Measurements from ENCODE around the gene RPS6KA4.

Gene RPS6KA4

DNA sequence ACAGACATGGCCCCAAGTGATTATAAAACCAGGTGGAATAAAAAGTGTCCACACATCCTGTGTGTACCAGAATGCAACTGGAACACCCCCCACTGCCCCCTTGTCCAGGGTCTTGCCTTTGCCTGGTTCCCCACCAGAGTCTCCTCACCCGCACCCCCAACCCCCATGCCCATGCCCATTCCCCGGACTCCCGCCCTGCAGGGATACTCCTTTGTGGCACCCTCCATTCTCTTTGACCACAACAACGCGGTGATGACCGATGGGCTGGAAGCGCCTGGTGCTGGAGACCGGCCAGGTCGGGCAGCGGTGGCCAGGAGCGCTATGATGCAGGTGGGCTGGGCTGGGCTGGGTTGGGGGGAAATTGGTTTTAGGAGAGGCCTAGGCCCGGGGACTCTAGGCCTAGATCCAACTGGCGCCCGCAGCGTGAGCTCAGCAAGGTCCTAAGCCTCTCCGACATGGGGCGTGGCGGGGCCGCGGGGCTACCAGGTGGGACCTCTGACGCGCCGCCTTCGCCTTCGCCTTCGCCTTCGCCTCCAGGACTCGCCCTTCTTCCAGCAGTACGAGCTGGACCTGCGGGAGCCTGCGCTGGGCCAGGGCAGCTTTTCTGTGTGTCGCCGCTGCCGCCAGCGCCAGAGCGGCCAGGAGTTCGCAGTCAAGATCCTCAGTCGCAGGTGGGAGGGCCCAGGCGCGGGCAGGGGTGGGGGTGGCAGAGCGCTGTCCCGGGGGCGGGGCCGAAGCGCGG lies 9.1 kb downstream of the RPS6KA4 start:
- ATAC-seq = no peak
- DNase-seq = no peak

DNA sequence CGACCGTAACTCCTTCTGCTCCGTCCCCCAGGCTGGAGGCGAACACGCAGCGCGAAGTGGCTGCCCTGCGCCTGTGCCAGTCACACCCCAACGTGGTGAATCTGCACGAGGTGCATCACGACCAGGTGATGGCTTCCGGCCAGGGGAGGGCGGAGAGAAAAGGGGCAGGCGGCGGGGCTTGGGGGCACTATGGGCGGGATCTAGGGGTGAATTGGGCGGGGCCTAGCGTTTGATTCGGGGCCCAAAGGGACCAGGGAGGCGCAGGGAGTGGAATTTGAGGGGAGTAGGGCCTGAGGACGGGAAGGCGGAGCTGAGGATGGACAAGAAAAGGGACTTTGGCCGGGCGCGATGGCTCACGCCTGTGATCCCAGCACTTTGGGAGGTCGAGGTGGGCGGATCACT lies 9.7 kb downstream of the RPS6KA4 start:
- DNase-seq = no peak

DNA sequence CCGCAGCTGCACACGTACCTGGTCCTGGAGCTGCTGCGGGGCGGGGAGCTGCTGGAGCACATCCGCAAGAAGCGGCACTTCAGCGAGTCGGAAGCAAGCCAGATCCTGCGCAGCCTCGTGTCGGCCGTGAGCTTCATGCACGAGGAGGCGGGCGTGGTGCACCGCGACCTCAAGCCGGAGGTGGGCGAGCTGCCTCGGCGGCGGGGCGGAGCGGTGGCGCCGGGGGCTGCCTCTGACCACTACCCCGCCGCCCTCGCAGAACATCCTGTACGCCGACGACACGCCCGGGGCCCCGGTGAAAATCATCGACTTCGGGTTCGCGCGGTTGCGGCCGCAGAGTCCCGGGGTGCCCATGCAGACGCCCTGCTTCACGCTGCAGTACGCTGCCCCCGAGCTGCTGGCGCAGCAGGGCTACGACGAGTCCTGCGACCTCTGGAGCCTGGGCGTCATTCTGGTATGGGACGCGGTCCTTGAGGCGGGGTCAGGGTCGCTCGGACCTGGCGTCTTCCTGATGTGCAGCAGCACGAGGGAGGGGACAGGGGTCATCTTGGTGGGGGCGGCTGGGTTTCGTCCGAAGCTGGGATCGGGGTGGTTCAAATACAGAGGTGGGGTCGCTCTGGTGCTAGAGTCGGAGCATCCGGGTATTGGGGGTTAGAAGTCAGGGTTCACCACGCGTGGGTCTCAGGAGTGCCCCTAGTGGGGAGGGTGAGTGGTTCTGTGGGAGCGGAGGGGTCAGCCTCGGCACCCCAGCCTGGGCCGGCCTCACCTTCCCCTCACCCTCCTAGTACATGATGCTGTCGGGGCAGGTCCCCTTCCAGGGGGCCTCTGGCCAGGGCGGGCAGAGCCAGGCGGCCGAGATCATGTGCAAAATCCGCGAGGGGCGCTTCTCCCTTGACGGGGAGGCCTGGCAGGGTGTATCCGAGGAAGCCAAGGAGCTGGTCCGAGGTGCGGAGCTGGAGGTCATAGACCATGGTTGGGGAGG lies 10.8 kb downstream of the RPS6KA4 start:
- no peak for DNase-seq

More for the DNA sequence above, 9.7 kb downstream of the RPS6KA4 start:
- ATAC-seq = no peak

DNA sequence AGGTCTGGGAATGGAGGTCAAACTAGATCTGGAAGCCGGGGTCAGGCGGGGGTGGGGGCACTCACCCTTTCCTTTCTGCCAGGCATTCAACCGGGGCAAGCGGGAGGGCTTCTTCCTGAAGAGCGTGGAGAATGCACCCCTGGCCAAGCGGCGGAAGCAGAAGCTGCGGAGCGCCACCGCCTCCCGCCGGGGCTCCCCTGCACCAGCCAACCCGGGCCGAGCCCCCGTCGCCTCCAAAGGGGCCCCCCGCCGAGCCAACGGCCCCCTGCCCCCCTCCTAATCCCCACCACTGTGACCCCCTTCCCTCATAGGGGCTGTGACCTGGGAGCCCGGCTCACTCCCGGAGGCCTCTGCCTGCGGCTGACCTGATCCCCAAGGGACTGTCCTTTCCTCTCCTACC lies 12.2 kb downstream of the RPS6KA4 start:
- DNase-seq = no peak
- no peak for ATAC-seq

More for the DNA sequence above, 10.8 kb downstream of the RPS6KA4 start:
- ATAC-seq = no peak

DNA sequence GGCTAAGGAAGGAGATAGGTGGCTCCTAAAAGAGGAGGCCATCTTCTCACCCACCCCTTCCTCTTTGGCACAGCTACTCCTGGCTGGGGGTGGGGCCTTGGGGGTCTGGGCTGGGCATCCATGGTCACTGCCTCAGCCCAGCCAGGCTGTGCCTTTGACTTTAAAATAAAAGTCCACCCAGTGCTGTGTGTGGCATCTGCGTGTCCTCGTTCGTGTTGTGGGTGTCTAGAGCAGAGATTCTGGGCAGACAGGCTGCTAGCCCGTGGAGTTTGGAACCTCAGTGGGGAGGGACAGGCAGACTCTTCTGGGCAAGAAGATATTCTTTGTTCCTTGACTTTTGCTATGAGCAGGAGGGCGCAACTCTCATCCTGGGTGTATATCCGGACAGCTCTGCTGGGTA lies 13.1 kb downstream of the RPS6KA4 start:
- no peak for ATAC-seq
- DNase-seq = no peak

DNA sequence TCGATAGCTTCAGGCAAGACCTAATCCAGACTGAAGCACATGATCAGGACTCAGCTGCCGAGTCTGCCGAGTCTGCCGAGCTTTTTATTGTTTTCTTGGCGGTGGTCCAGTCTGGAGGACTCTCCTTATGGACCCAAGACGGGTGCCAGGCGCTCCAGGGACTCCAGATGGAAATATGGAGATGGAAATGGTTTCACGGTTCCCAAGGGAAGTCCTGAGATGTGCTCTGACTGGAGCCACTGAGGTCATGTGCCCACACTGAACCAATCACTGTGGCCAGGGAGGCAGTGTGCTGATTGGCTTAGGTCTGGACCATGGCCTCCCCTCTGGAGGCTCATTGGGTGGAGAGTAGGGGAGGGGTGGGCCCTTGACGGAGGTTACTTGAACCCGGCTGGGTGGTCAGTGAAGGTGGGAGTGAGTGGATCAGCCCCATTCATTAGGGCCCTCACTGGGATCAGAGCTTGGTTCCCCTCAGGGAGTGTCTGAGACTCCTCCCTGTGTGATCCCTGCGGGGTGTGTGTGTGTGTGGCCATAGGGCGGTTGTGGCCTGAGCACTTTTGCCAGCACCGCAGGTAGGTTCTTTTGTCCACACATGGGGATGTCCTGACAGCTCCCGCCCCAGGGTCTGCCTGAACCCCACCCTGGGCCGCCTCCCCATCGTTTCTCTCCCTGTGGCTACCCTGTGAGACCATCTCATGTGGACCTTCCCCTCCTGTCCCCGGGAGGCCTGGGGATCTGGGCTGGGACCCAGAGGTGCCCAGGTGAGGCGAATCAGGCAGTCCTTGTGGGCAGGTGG lies 14.0 kb downstream of the RPS6KA4 start:
- ATAC-seq = no peak

DNA sequence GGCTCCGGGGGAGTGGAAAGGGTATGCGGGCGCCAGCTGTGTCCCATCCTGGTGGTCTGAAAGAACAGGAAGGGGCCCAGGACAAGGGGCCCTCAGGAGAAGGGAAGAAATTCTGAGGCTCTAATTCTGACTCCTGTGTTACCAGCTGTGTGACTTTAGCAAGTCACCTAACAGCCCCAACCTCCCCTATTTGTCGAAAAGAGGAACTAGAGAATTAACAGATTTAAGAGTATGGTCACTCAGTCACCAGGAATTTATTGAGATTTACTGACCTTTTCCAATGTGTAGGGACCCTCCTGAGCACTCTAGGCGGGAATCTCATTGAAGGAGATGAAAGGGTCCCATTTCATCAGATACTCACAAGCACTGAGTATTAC lies 14.6 kb downstream of the RPS6KA4 start:
- no peak for DNase-seq
- ATAC-seq = no peak

More for the DNA sequence above, 14.0 kb downstream of the RPS6KA4 start:
- no peak for DNase-seq

DNA sequence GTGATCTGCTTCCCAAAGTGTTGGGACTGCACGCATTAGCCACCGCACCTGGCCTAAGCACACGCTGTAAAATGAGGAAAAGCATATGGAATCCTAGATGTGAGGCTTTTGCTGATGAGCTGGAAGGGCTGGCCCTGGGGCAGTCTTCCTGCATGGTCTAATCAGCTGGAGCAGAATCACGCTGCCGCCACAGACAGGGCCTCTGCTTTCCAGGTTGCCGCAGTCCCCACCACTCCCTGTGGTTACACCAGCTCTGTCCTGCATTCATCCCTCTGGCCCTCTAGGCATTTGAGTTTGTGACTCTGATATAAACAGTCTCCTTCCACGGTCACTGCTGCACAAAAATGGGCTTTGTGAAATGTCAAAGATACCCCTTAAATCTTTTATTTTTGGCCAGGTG lies 17.1 kb downstream of the RPS6KA4 start:
- no peak for ATAC-seq
- no peak for DNase-seq

DNA sequence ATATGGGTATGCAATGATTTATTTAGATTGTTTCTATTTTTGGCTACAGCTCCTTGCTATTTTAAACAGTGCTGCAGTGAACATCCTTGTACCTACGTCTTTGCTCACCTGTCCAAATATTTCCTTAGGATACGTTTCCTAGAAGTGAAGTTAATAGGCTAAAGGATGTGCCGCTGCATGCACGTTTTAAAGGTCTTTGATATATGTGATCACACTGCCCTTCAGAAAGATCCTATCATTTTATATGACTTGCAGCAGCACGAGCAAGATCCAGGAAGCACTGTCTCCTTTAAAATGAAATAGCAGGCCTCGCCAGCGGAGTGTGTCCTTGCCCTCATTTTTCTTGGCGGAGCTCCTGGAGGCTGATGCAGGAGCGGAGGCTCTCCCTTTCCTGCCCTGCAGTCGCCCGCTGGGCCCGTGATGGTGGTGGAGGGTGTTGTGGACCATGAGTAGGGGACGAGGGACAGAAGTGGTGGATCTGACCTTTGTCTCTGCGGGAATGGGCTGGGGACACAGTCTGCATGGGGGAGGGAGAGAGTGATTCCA lies 19.4 kb downstream of the RPS6KA4 start:
- ATAC-seq = no peak
- no peak for DNase-seq

DNA sequence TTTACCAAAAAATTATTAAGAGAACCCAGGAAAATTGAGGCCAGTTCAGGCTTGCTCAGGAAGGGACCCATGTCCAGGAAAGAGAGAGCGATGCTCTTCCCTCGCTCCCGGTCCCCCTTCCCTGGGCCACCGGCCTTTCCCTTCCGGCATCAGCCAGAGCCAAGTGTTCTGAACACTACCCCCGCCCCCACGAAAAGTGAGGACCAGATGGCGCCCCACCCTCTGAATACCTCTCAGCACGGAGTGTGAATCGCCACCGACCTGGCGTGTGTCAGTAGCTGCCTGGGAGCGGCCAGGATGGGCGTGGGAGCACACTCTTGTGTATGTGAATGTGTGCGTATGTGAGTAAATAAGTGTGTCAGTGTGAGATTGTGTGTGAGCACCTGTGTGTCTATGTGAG lies 20.2 kb downstream of the RPS6KA4 start:
- no peak for ATAC-seq
- no peak for DNase-seq

DNA sequence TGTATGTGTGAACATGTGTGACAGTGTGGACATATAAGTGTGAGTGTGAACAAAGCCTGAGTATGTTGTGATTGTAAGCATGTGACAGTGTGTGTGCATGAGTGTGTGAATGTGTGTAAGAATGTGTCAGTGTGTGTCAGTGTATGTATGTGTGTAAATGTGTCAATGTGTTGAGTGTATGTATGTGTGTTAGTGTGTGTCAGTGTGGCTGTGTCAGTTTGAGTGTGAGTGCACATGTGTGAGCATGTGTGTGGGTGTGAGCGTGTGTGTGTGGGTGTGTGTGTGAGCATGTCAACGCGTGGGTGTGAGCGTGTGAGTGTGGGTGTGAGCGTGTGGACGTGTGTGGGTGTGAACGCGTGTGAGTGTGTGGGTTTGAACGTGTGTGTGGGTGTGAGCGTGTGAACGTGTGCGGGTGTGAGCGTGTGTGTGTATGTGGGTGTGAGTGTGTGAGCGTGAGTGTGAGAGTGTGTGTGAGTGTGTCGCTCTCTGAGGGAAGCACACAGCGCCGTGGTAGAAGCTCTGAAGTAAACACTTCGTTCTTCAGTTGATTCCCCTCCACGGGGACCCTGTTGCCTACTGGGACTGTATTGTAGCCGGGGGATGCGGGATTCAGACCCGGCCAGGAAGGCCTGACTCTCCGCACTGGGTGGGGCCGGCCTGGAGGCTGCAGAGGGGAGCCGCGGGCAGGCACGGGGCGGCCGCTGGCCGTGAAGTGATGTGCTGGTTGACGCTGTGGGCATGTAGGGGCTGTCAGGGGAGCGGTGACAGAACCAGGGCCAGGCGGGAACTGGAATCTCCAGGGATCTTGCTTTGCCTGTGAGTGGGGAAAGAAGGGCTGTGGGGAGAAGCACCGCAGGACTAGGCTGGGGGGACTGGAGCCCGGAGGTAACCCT lies 21.1 kb downstream of the RPS6KA4 start:
- ATAC-seq (no peak), DNase-seq (no peak)

DNA sequence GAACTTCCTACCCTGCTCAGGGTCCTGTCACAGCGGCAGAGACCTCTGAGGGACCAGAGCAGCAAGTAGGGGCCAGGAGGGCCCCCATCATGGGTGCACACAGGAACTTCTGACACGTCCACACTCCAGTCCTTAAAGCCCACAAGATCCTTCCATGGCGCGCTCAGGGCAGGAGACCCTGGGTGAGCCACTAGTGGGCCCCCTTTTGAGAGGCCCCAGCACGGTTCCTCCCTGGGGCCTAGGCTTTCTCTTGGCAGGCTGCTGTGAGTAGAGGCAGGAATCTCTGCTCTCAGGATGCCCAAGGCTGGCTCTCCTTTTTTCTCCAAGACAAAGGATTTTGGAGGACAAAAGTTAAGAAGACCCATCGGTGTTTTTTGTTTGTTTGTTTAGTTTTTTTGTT lies 22.4 kb downstream of the RPS6KA4 start:
- ATAC-seq = no peak
- no peak for DNase-seq

DNA sequence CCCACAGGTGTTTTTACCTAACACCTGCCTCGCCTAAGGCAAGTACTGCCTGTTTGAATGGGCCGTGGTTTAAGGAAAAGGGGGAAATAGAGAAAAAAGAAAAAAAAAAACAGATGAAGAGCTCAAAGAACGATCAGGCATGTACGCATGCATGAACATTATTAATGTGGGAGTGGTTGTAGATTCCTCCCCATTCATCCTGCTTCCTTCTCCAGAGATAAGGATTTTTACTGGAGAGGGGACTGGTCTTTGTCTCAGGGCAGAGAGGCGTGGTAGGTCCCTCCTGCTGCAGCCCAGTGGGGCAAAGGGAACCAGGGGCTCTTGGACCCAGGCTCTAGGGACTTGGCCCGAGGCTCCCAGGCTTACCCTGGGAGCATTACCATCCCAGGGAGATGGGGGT lies 23.1 kb downstream of the RPS6KA4 start:
- ATAC-seq (no peak), DNase-seq (no peak)

DNA sequence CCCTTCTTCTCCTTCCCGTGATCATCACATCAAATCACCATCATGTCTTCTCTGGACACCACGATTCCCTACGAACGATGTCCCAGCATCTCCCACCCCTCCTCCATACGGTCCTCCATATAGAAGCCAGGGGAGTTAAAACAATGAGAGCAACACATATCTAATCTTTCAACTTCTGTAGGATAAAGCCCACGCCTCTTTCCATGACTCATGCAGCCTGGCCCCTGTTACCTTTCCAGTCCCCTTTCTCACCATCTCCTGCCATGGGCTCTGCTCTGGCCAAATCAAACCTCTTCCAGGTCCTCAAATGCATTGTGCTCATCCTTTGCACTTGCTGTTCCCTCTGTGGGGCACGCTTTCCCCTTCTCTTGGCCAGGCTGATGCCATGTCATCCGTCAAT lies 23.6 kb downstream of the RPS6KA4 start:
- ATAC-seq (no peak), DNase-seq (no peak)

DNA sequence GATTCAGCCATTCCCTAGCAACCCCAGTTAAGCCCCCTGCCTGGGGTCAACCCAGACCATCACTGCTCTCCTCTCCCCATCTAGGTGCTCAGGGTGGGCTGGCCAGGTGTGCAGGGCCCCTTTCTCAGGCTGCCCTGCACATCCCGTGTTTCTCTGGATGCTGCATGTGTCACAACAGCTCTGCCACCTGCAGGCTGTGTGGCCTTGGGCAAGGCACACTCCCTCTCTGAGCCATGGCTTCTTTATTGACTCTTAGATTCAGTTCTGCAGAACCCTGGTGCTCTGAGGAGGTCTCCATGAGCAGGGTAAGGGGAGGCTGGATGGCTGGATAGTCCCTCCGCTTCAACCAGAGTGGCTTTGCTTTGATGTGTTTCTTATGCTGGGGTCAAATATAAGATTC lies 24.6 kb downstream of the RPS6KA4 start:
- ATAC-seq (no peak), DNase-seq (no peak)

DNA sequence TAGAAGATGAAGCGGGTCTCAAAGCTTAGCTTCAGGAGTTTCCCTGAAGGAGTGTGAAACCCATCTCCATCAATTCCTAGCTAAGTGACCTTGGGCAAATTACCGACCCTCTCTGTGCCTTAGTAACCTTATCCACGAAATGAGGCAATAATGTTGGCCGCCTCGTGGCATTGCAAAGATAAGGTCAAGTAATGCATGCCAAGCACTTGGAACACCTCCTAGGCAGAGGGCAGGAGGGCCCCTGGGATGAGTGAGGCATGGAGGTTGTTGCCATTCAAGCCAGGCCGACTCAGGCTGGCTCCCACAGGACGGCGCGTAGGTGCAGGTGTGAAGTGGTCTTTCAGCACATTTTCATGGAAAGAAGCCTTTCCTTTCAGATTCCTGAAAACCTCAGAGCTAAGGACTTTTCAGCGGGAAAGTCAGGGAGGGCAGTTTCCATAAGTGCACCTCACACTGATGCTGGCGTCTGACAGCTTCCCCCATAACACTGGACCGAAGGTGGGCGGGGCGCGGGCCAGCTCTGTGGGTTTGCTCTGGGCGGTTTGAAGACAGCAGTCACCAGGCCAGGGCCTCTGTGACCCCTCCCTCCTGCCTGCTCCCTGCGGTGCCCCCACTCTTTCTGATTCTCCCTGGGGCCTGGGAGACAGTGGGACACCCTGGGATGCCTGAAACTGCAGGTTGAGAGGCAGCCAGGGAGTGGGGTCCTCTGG lies 25.2 kb downstream of the RPS6KA4 start:
- no peak for DNase-seq
- no peak for ATAC-seq

DNA sequence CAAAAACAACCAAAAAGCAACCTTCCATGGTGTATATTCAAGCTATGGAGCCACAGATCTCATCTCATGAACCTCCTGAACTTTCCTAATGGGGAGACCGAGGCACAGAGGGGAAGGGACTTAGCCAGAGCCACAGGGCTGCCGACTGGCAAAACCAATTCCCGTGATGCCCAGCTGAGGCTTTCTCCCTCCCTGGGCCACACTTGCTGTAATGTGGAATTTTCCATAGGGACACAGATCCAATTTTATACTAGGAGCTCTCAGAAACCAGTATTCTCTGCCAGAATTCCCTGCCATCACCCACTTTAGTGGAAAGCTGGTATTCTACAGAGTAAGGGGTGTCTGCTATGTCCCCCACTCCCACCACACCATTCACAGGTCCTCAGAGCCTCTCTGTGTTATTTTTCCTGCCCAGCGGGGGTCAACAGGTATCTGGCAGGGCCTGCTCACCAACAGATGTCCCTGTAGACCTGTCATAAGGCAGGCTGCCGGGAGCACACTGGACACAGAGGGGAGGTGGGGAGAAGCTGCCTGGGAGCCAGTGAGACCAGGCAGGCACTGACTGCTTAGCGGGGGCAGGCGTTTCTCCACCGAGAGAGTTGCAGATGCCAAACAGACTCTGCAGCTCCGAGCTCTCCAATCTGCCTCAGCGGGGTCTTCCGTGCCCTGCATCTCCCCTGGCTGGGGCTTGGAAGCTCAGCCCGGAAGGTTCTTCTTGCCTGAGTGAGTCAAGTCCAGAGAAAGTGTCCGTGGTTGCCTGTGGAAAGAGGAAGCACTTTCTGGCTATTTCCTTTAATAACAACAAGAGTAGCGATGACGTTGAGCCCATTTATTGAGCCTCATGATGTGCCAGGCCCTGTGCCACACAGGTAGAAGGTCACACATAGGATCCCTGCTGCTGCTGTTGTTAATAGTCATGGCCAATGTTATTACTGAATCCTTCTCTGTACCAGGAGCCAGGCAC lies 26.3 kb downstream of the RPS6KA4 start:
- DNase-seq (no peak), ATAC-seq (no peak)

DNA sequence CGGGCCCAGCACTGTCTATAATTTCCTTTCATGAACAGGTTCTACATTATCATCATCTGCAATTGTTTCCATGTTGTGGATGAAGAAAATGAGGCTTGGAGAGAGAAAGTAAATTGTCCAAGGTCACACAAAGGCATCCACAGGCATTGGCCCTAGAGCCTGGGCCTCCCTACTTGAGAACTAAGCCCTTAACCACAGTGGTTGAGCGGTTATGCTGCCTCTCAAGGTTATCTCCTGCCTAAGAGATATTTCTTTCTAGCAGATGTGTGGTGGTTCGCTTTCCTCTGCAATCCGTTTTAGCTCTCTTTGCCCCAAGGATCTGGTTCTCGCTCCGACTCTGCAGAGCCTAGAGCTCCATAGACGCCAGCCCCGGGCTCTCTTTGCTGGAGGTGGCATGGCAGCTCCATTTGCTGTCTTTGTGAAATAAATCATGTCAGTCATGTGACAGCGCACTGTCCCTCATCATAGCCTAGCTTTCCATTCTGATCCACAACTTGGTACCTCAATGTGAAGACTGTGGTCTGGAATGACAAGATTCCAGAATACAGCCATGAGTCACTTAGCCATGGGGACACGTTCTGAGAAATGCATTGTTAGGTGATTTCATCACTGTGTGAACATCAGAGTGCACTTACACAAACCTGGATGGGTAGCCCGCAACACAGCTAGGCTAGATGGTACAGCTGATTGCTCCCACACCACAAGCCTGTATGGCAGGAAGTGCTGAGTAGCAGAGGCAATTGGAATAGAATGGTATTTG lies 27.2 kb downstream of the RPS6KA4 start:
- no peak for ATAC-seq
- DNase-seq = no peak

DNA sequence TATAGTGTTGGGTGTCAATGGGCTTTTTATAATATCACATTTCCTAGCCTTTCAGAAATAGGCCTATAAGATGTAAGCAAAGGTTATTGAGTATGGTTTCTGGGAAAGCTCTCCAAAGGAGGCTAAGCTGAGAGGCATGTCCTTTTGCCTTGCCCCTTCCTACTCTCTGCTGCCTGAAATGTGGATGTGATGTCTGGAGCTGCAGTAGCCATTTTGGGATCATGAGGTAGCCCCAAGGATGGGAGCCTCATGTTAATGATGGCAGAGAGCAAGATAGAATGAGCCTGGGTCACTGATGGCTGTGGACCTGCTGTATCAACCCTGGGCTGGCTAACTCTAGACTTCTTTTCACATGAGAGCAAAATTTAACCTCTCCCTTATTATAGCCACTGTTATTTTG lies 29.0 kb downstream of the RPS6KA4 start:
- DNase-seq = no peak

More for the DNA sequence above, 29.0 kb downstream of the RPS6KA4 start:
- no peak for ATAC-seq

Data from stimulated activated naive CD8-positive, alpha-beta T cell treated with anti-CD3 and anti-CD28 coated beads, Interleukin-15, Interleukin-2, amounts not matched to agents 100 U/mL and 50 U/mL, for 24 hours (primary cell).